H9 (cell line): ENCODE results near the gene FHOD1. TPM values are rescaled to one million over a fixed set of nuclear protein-coding genes. Genes with fewer than 3 reads are reported as not detected.

Experiments used
- DNase-seq: peaks from one replicate; pipeline ENCODE4 v3.0.0-alpha.2; 2017
- H2AFZ ChIP-seq: one replicate; pipeline ENCODE4 v1.6.1; 2013; ENCODE audit warnings: mild to moderate bottlenecking, low read length, control low read depth, moderate library complexity
- H2AK5ac ChIP-seq: 2 replicates; pipeline ENCODE4 v1.6.1; 2013; ENCODE audit warnings: low read length, control low read depth, mixed read lengths; ENCODE audit not compliant: insufficient read length
- H2BK120ac ChIP-seq: one replicate; pipeline ENCODE4 v1.6.1; 2013; ENCODE audit warnings: low read depth, mild to moderate bottlenecking, low read length, control low read depth, inconsistent platforms; ENCODE audit not compliant: poor library complexity, severe bottlenecking
- H2BK12ac ChIP-seq: 2 replicates; pipeline ENCODE4 v1.6.1; 2013; ENCODE audit warnings: low read length, control low read depth, mixed read lengths, low read depth; ENCODE audit not compliant: insufficient read length
- H2BK15ac ChIP-seq: 2 replicates; pipeline ENCODE4 v1.6.1; 2013; ENCODE audit warnings: low read depth, low read length, control low read depth
- H2BK20ac ChIP-seq: one replicate; pipeline ENCODE4 v1.6.1; 2013; ENCODE audit warnings: low read depth, mild to moderate bottlenecking, low read length, control low read depth, inconsistent platforms; ENCODE audit not compliant: poor library complexity, severe bottlenecking
- H2BK5ac ChIP-seq: 2 replicates; pipeline ENCODE4 v1.6.1; 2013; ENCODE audit warnings: low read length, control low read depth, mixed read lengths; ENCODE audit not compliant: insufficient read length
- H3K14ac ChIP-seq: 2 replicates; pipeline ENCODE4 v1.6.1; 2013; ENCODE audit warnings: low read length, control low read depth; ENCODE audit not compliant: insufficient read depth
- H3K18ac ChIP-seq: 2 replicates; pipeline ENCODE4 v1.6.1; 2013; ENCODE audit warnings: low read depth, mild to moderate bottlenecking, mixed read lengths, low read length, control low read depth; ENCODE audit not compliant: insufficient read length
- H3K23ac ChIP-seq: 2 replicates; pipeline ENCODE4 v1.6.1; 2013; ENCODE audit warnings: low read length, control low read depth, mixed read lengths, low read depth; ENCODE audit not compliant: insufficient read length
- H3K23me2 ChIP-seq: 2 replicates; pipeline ENCODE4 v1.6.1; 2013; ENCODE audit warnings: low read depth, mild to moderate bottlenecking, mixed read lengths, low read length, control low read depth; ENCODE audit not compliant: insufficient read length, poor library complexity, severe bottlenecking
- H3K27ac ChIP-seq: 2 replicates; pipeline ENCODE4 v1.5.1; 2013; ENCODE audit warnings: low read length, control low read depth, mixed read lengths, low read depth; ENCODE audit not compliant: insufficient read length
- H3K27me3 ChIP-seq: 2 replicates; pipeline ENCODE4 v1.6.1; 2013; ENCODE audit warnings: low read length, control low read depth, inconsistent platforms; ENCODE audit not compliant: insufficient read depth
- H3K4ac ChIP-seq: 2 replicates; pipeline ENCODE4 v1.6.1; 2013; ENCODE audit warnings: low read depth, mild to moderate bottlenecking, control low read depth, inconsistent platforms, low read length, moderate library complexity
- H3K4me1 ChIP-seq: 2 replicates; pipeline ENCODE4 v1.6.1; 2013; ENCODE audit warnings: low read length, control low read depth, inconsistent platforms; ENCODE audit not compliant: insufficient read depth
- H3K4me2 ChIP-seq: 2 replicates; pipeline ENCODE4 v1.6.1; 2013; ENCODE audit warnings: low read length, control low read depth, mixed read lengths; ENCODE audit not compliant: insufficient read length, insufficient read depth
- H3K56ac ChIP-seq: 2 replicates; pipeline ENCODE4 v1.6.1; 2013; ENCODE audit warnings: low read depth, mild to moderate bottlenecking, mixed read lengths, low read length, control low read depth; ENCODE audit not compliant: insufficient read length
- H3K79me1 ChIP-seq: 2 replicates; pipeline ENCODE4 v1.6.1; 2013; ENCODE audit warnings: low read depth, mild to moderate bottlenecking, moderate library complexity, low read length, control low read depth, inconsistent platforms; ENCODE audit not compliant: insufficient read depth, poor library complexity, severe bottlenecking
- H3K79me2 ChIP-seq: 2 replicates; pipeline ENCODE4 v1.6.1; 2013; ENCODE audit warnings: low read length, control low read depth, inconsistent platforms; ENCODE audit not compliant: insufficient read depth
- H3K9ac ChIP-seq: 2 replicates; pipeline ENCODE4 v1.6.1; 2013; ENCODE audit warnings: low read length, control low read depth, mixed read lengths; ENCODE audit not compliant: insufficient read length; ENCODE audit errors: extremely low read depth
- H3K9me3 ChIP-seq: one replicate; pipeline ENCODE4 v1.6.1; 2013; ENCODE audit warnings: low read depth, low read length, inconsistent platforms; ENCODE audit not compliant: control insufficient read depth
- H3T11ph ChIP-seq: one replicate; pipeline ENCODE4 v1.6.1; 2013; ENCODE audit warnings: mild to moderate bottlenecking, low read length, control low read depth, inconsistent platforms
- H4K20me1 ChIP-seq: one replicate; pipeline ENCODE4 v1.6.1; 2013; ENCODE audit not compliant: control insufficient read depth, insufficient read length, insufficient read depth
- H4K5ac ChIP-seq: 2 replicates; pipeline ENCODE4 v1.6.1; 2013; ENCODE audit warnings: low read depth, mild to moderate bottlenecking, mixed read lengths, low read length, control low read depth; ENCODE audit not compliant: insufficient read length
- H4K8ac ChIP-seq: replicated peaks from 2 replicates; pipeline ENCODE4 v1.6.1; 2013; ENCODE audit warnings: low read length, control low read depth, mixed read lengths, low read depth; ENCODE audit not compliant: insufficient read length
- H4K91ac ChIP-seq: 2 replicates; pipeline ENCODE4 v1.6.1; 2013; ENCODE audit warnings: low read depth, mild to moderate bottlenecking, moderate library complexity, mixed read lengths, low read length, control low read depth; ENCODE audit not compliant: insufficient read length
- H3K27ac Mint-ChIP-seq, 3 experiments: 2 replicates in 2 of 3; 3 replicates in 1 of 3; pipeline ENCODE4 v1.8.0; 2020 to 2021; ENCODE audit warnings: mixed read lengths in 3 of 3, mild to moderate bottlenecking in 1 of 3, moderate library complexity in 1 of 3
- H3K27me3 Mint-ChIP-seq: 2 replicates; pipeline ENCODE4 v1.8.0; 2021; ENCODE audit warnings: low read depth, mild to moderate bottlenecking, moderate library complexity, mixed read lengths
- H3K36me3 Mint-ChIP-seq, 3 experiments: 2 replicates in 2 of 3; 3 replicates in 1 of 3; pipeline ENCODE4 v1.8.0; 2020 to 2021; ENCODE audit warnings: low read depth in 3 of 3, mixed read lengths in 3 of 3; ENCODE audit not compliant: insufficient read depth in 1 of 3
- H3K4me1 Mint-ChIP-seq, 2 experiments: 2 replicates each; pipeline ENCODE4 v1.8.0; 2020; ENCODE audit warnings: mixed read lengths in 2 of 2
- H3K4me3 Mint-ChIP-seq, 2 experiments: 2 replicates in 1 of 2; 3 replicates in 1 of 2; pipeline ENCODE4 v1.8.0; 2020 to 2021; ENCODE audit warnings: mild to moderate bottlenecking in 2 of 2, mixed read lengths in 2 of 2, moderate library complexity in 1 of 2
- H3K9me3 Mint-ChIP-seq, 2 experiments: 2 replicates in 1 of 2; 3 replicates in 1 of 2; pipeline ENCODE4 v1.8.0; 2020; ENCODE audit warnings: mild to moderate bottlenecking in 2 of 2, mixed read lengths in 2 of 2, moderate library complexity in 1 of 2
- WGBS: extraction: QIAGEN DNeasy Blood & Tissue Kit; methylation state at CpG from one replicate; pipeline ENCODE4 v1.1.7; 2013; ENCODE audit warnings: missing lambda C conversion rate, low lambda C conversion rate, mixed read lengths; ENCODE audit not compliant: insufficient read length; ENCODE audit errors: extremely low coverage; 5-methylcytosine and 5-hydroxymethylcytosine counted together
- total RNA-seq: library from RNA; stranded (reverse); gene quantifications from 2 replicates; pipeline ENCODE4 v1.2.1, GENCODE V29; 2021
- TF ChIP-seq, protein P1 (sequence below): fragments of 200-600 bp; sonication (generic); conservative IDR thresholded peaks from 3 replicates; pipeline ENCODE4 v1.8.0; 2021; ENCODE audit warnings: antibody characterized with exemption, mild to moderate bottlenecking

FHOD1 gene
- total RNA-seq, 1 experiment from 2014 or later: 67.0 TPM

DNA sequence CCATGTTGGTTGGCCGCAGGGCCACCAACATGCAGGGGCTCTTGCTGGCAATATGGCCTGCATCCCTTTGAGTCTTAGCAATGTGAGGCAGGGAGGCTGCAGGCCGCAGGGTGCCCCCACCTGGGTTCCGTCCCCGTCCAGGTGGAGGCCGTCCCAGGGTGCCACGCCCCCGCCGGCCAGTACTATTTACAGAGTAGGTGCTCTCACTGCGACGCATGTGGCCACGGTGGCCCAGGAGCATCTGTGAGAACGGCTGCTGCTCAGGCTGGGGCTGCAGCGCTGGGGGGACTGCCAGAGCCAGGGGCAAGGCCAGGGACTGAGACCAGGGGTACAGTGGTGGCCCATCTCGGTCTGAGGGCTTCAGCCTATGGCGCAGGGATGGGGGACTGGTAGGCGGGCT lies 67.1 kb downstream of the FHOD1 start:
- Mint-ChIP-seq H3K4me1 (peaks cover 17 to 18% of the 10 kb centered on the region in 2 experiments), H3K27me3 (peaks cover 38% of the 10 kb centered on the region), H3K27ac (no peak overlapping the region), H3K4me3 (no peak overlapping the region), H3K9me3 (no peaks in the 10 kb centered on the region), H3K36me3 (peaks cover 0 to 7% (median 4%) of the 10 kb centered on the region in 3 experiments; a peak in 2 of 7 replicates)
- Histone ChIP-seq H3K4me2 (no peak overlapping the region), H2AFZ (no peak overlapping the region), H3K27me3 (peaks cover 8% of the 10 kb centered on the region; the same call in 1 of the 2 replicates), H3K9me3 (no peaks in the 10 kb centered on the region), H2BK20ac (no peak overlapping the region), H3K23ac (no peak overlapping the region), H3K18ac (no peak overlapping the region), H2BK5ac (no peak overlapping the region), H3T11ph (no peak overlapping the region), H4K91ac (no peak overlapping the region), H2BK12ac (no peak overlapping the region), H2BK120ac (no peak overlapping the region), H3K79me1 (no peaks in the 10 kb centered on the region), H3K9ac (no peak overlapping the region), H3K14ac (no peak overlapping the region), H4K5ac (no peak overlapping the region), H3K56ac (no peak overlapping the region), H2BK15ac (no peak overlapping the region), H3K27ac (no peak overlapping the region), H3K23me2 (peaks cover 22% of the 10 kb centered on the region), H4K20me1 (no peaks in the 10 kb centered on the region), H3K4ac (no peak overlapping the region), H3K4me1 (peaks cover 2% of the 10 kb centered on the region; the same call in 1 of the 2 replicates), H3K79me2 (no peaks in the 10 kb centered on the region), H4K8ac (no peak overlapping the region), H2AK5ac (no peak overlapping the region)
- TF ChIP-seq, protein P1, sequence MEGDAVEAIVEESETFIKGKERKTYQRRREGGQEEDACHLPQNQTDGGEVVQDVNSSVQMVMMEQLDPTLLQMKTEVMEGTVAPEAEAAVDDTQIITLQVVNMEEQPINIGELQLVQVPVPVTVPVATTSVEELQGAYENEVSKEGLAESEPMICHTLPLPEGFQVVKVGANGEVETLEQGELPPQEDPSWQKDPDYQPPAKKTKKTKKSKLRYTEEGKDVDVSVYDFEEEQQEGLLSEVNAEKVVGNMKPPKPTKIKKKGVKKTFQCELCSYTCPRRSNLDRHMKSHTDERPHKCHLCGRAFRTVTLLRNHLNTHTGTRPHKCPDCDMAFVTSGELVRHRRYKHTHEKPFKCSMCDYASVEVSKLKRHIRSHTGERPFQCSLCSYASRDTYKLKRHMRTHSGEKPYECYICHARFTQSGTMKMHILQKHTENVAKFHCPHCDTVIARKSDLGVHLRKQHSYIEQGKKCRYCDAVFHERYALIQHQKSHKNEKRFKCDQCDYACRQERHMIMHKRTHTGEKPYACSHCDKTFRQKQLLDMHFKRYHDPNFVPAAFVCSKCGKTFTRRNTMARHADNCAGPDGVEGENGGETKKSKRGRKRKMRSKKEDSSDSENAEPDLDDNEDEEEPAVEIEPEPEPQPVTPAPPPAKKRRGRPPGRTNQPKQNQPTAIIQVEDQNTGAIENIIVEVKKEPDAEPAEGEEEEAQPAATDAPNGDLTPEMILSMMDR: no peak
- no CpG with 5 or more reads among the region's 16 CpGs for WGBS
- no peak for DNase-seq
